SK-N-SH (cell line): Measurements from ENCODE around the gene OTUD7B. TPM values are rescaled to one million over a fixed set of nuclear protein-coding genes. Genes with fewer than 3 reads are reported as not detected.

ENCODE experiments used
- CTCF ChIA-PET: fragments of 300-600, 350-600 bp; formaldehyde crosslinking; extraction: SDS; loops from one replicate; lab custom pipeline; 2021; lab: Yijun Ruan, JAX
- POLR2A ChIA-PET: fragments of 350-600 bp; sonication (Branson Sonifier 250); formaldehyde crosslinking; extraction: SDS; loops from one replicate; lab custom pipeline; 2020; ENCODE audit warnings: antibody characterized with exemption, inconsistent platforms; lab: Yijun Ruan, JAX
- DNase-seq: peaks from one replicate; pipeline ENCODE4 v3.0.0; 2012
- H2AFZ ChIP-seq: fragments of 200-600 bp; sonication (generic); 2 replicates; pipeline ENCODE4 v1.8.1; 2016; ENCODE audit warnings: antibody characterized with exemption, mild to moderate bottlenecking, low read depth
- H3F3A ChIP-seq: fragments of 200-600 bp; sonication (generic); replicated peaks from 2 replicates; pipeline ENCODE3; 2016; ENCODE audit warnings: antibody characterized with exemption, mild to moderate bottlenecking; ENCODE audit not compliant: insufficient read depth
- H3K27ac ChIP-seq, 2 experiments: fragments of 200-500 bp in 1 of 2; fragments of 200-600 bp in 1 of 2; sonication (Bioruptor generic) in 1 of 2; sonication (generic), shearing (Covaris generic) in 1 of 2; 2 replicates each; pipeline versions ENCODE4 v1.5.1 to v1.6.1; 2014 to 2016; ENCODE audit warnings: low read depth in 2 of 2, inconsistent platforms in 1 of 2, low read length in 1 of 2, mild to moderate bottlenecking in 1 of 2, mixed read lengths in 1 of 2
- H3K27me3 ChIP-seq: fragments of 200-600 bp; sonication (generic), shearing (Covaris generic); 2 replicates; pipeline ENCODE4 v1.6.1; 2016; ENCODE audit warnings: mixed run types; ENCODE audit not compliant: insufficient read depth
- H3K36me3 ChIP-seq, 2 experiments: fragments of 200-500 bp in 1 of 2; fragments of 200-600 bp in 1 of 2; sonication (Bioruptor generic) in 1 of 2; sonication (generic) in 1 of 2; replicated peaks in 1 of 2; 2 replicates each; pipeline versions ENCODE3 to v1.5.1; 2014 to 2016; ENCODE audit warnings: low read length in 1 of 2, mild to moderate bottlenecking in 1 of 2; ENCODE audit not compliant: insufficient read depth in 2 of 2, control insufficient read depth in 1 of 2
- H3K4me1 ChIP-seq, 2 experiments: fragments of 200-500 bp in 1 of 2; fragments of 200-600 bp in 1 of 2; sonication (Bioruptor generic) in 1 of 2; sonication (generic), shearing (Covaris generic) in 1 of 2; 2 replicates each; pipeline versions ENCODE4 v1.5.1 to v1.6.1; 2014 to 2016; ENCODE audit warnings: low read depth in 1 of 2, low read length in 1 of 2, mixed run types in 1 of 2; ENCODE audit not compliant: insufficient read depth in 2 of 2, control insufficient read depth in 1 of 2
- H3K4me2 ChIP-seq: fragments of 200-600 bp; sonication (generic), shearing (Covaris generic); 2 replicates; pipeline ENCODE4 v1.6.1; 2017; ENCODE audit warnings: mixed run types
- H3K4me3 ChIP-seq, 2 experiments: fragments of 200-500 bp in 1 of 2; fragments of 200-600 bp in 1 of 2; sonication (Bioruptor generic) in 1 of 2; sonication (generic), shearing (Covaris generic) in 1 of 2; 2 replicates each; pipeline versions ENCODE4 v1.5.1 to v1.8.1; 2014 to 2016; ENCODE audit warnings: low read depth in 2 of 2, inconsistent platforms in 1 of 2, low read length in 1 of 2, mild to moderate bottlenecking in 1 of 2, mixed read lengths in 1 of 2, moderate library complexity in 1 of 2
- H3K79me2 ChIP-seq: fragments of 200-600 bp; sonication (generic); 2 replicates; pipeline ENCODE4 v1.8.1; 2017; ENCODE audit warnings: mild to moderate bottlenecking; ENCODE audit not compliant: insufficient read depth
- H3K9ac ChIP-seq: fragments of 200-600 bp; sonication (generic); 2 replicates; pipeline ENCODE4 v1.6.1; 2017; ENCODE audit warnings: mixed run types
- H3K9me2 ChIP-seq: fragments of 200-600 bp; sonication (generic); 2 replicates; pipeline ENCODE4 v1.6.1; 2017; ENCODE audit warnings: mixed run types
- H3K9me3 ChIP-seq: fragments of 200-600 bp; sonication (generic); 2 replicates; pipeline ENCODE4 v1.6.1; 2017; ENCODE audit warnings: mixed run types, mild to moderate bottlenecking, moderate library complexity
- H4K20me1 ChIP-seq: fragments of 200-600 bp; sonication (generic); 2 replicates; pipeline ENCODE4 v1.6.1; 2017; ENCODE audit warnings: mild to moderate bottlenecking, mixed run types; ENCODE audit not compliant: insufficient read depth
- EP300 ChIP-seq, 2 experiments: IDR thresholded peaks; 2 replicates each; pipeline versions ENCODE4 v1.4.0 to v1.6.1; 2012; ENCODE audit warnings: borderline replicate concordance in 1 of 2, low read depth in 1 of 2, low read length in 1 of 2
- EZH2phosphoT487 ChIP-seq: fragments of 200-600 bp; sonication (generic); IDR thresholded peaks from 2 replicates; pipeline ENCODE4 v1.6.1; 2017; ENCODE audit warnings: low read depth, mixed run types, mild to moderate bottlenecking, antibody characterized with exemption, moderate library complexity, borderline replicate concordance
- FOXJ3 ChIP-seq: sonication (generic); formaldehyde crosslinking; IDR thresholded peaks from 2 replicates; pipeline ENCODE4 v1.5.1; 2020; ENCODE audit warnings: mild to moderate bottlenecking, missing genetic modification reagents
- MXI1 ChIP-seq: IDR thresholded peaks from 2 replicates; pipeline ENCODE4 v1.6.1; 2012; ENCODE audit warnings: mild to moderate bottlenecking, low read depth, low read length, improper control_type of control experiment
- NFIC ChIP-seq: IDR thresholded peaks from 2 replicates; pipeline ENCODE4 v1.4.0; 2012; ENCODE audit warnings: borderline replicate concordance
- NRF1 ChIP-seq: IDR thresholded peaks from 2 replicates; pipeline ENCODE4 v1.6.1; 2012; ENCODE audit warnings: low read depth, mild to moderate bottlenecking, low read length
- RCOR1 ChIP-seq: fragments of 150-350 bp; IDR thresholded peaks from 2 replicates; pipeline ENCODE4 v1.6.1; 2017; ENCODE audit warnings: antibody characterized with exemption, low read length
- SIN3A ChIP-seq: IDR thresholded peaks from 2 replicates; pipeline ENCODE4 v1.6.1; 2012; ENCODE audit warnings: low read depth, mild to moderate bottlenecking, low read length, moderate library complexity, borderline replicate concordance
- SMC3 ChIP-seq: IDR thresholded peaks from 2 replicates; pipeline ENCODE4 v1.6.1; 2012; ENCODE audit warnings: low read depth, low read length, improper control_type of control experiment
- TEAD4 ChIP-seq: IDR thresholded peaks from 2 replicates; pipeline ENCODE4 v1.4.0; 2012; ENCODE audit warnings: mild to moderate bottlenecking, borderline replicate concordance; ENCODE audit not compliant: insufficient read depth
- YY1 ChIP-seq: IDR thresholded peaks from 2 replicates; pipeline ENCODE4 v1.4.0; 2012; ENCODE audit warnings: low read depth, mild to moderate bottlenecking
- WGBS: methylation state at CpG from one replicate; pipeline ENCODE4 v1.1.6; 2017; ENCODE audit warnings: low lambda C conversion rate; 5-methylcytosine and 5-hydroxymethylcytosine counted together
- polyA plus RNA-seq, 3 experiments: library from polyadenylated mRNA; depleted of rRNA; stranded (reverse); fragments of >200 nt; gene quantifications; 2 replicates each; pipeline ENCODE4 v1.2.3, GENCODE V29; 2012
- TF ChIP-seq, protein P1 (sequence below): fragments of 150-350 bp; IDR thresholded peaks from 2 replicates; pipeline ENCODE4 v1.6.1; 2016; ENCODE audit warnings: mild to moderate bottlenecking, low read depth, low read length
- TF ChIP-seq, protein P2 (sequence below): fragments of 200-600 bp; sonication (generic); IDR thresholded peaks from 2 replicates; pipeline ENCODE4 v1.6.1; 2017; ENCODE audit warnings: antibody characterized with exemption, mild to moderate bottlenecking, moderate library complexity
- TF ChIP-seq, protein P3 (sequence below): IDR thresholded peaks from 2 replicates; pipeline ENCODE4; 2012
- TF ChIP-seq, protein P4 (sequence below): IDR thresholded peaks from 2 replicates; pipeline ENCODE4 v1.4.0; 2012; ENCODE audit warnings: low read depth, borderline replicate concordance
- TF ChIP-seq, protein P5 (sequence below): fragments of 150-350 bp; IDR thresholded peaks from 2 replicates; pipeline ENCODE4 v1.6.1; 2017; ENCODE audit warnings: antibody characterized with exemption, low read length, low read depth, borderline replicate concordance
- TF ChIP-seq, protein P6 (sequence below): IDR thresholded peaks from 2 replicates; pipeline ENCODE4 v1.6.1; 2012; ENCODE audit warnings: mild to moderate bottlenecking, low read depth, low read length, moderate library complexity

Gene OTUD7B
- polyA plus RNA-seq, 1 of the 3 experiments (the other 2 are of a cell fraction) = 4.2 TPM

DNA sequence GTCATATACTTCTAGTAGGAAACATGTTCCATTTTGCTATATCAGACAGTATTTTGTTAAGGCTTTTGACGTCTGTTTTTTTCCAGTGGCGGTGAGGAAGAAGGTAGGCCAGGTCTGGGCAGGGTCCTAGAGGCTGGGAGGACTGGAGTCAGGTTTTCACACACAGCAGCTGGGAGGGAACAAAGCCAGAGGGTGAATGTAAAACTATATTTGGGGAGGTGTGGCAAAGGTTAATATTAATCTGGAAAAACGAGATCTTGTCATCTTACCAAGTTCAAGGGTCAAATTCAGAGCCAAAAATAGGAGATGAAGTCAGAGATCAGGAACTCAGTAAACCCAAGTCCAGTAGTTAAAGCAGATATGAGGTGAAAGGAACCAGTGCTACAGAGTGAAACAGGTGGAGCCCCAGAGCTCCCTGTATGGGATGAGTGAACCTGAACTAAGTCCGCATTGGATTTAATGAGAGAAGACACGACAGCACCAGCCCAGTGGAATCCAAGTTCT lies 10.7 kb upstream of the OTUD7B start:
- Histone ChIP-seq H3K9ac (no peak overlapping the region), H3K27ac (no peak overlapping the region), H3K4me1 (no peaks in the 10 kb centered on the region), H3F3A (no peaks in the 10 kb centered on the region), H3K79me2 (no peaks in the 10 kb centered on the region), H3K9me3 (no peaks in the 10 kb centered on the region), H3K27me3 (no peaks in the 10 kb centered on the region), H3K9me2 (no peaks in the 10 kb centered on the region), H2AFZ (no peak overlapping the region), H4K20me1 (no peaks in the 10 kb centered on the region), H3K4me3 (no peak overlapping the region), H3K36me3 (no peaks in the 10 kb centered on the region), H3K4me2 (no peak overlapping the region)
- ChIA-PET POLR2A (no interaction called here), CTCF (interaction anchor here (1.2 kb wide), 1 partner anchor 22 kb away, joined by 3 read pairs; no protein-coding TSS in a partner anchor)
- WGBS = 77% methylated on average over 5 of the region's 5 CpGs
- TF ChIP-seq NRF1 = no peak
- TF ChIP-seq FOXJ3 = no peak
- no peak for TF ChIP-seq RCOR1
- TF ChIP-seq, protein P1, sequence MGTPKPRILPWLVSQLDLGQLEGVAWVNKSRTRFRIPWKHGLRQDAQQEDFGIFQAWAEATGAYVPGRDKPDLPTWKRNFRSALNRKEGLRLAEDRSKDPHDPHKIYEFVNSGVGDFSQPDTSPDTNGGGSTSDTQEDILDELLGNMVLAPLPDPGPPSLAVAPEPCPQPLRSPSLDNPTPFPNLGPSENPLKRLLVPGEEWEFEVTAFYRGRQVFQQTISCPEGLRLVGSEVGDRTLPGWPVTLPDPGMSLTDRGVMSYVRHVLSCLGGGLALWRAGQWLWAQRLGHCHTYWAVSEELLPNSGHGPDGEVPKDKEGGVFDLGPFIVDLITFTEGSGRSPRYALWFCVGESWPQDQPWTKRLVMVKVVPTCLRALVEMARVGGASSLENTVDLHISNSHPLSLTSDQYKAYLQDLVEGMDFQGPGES = no peak
- TF ChIP-seq YY1 = no peak
- DNase-seq = no peak

DNA sequence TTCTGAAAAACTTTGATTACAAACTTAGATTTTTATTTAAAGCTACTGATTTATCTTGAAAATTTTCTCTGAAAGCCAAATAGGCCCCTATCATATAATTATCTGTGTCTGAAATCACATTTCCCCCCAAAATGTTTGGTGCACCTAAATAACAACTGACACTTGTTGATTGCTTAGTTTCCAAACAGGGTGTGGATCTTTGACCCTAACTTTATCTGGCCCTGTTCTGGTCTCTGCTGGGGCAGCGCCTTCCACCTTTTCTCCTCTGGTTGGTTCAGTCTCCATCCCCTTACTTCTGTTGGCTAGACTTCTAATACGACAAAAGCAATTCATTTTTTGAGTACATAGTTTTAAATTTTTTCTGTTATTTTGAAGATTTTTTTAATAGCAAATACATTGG lies 10.2 kb upstream of the OTUD7B start:
- Histone ChIP-seq H3K4me3 (no peak overlapping the region), H3K27me3 (no peaks in the 10 kb centered on the region), H3K36me3 (no peaks in the 10 kb centered on the region), H3K4me1 (no peaks in the 10 kb centered on the region), H4K20me1 (no peaks in the 10 kb centered on the region), H3K79me2 (no peaks in the 10 kb centered on the region), H3K27ac (no peak overlapping the region), H3K4me2 (no peak overlapping the region), H3K9me2 (no peaks in the 10 kb centered on the region), H3K9ac (no peak overlapping the region), H3F3A (no peaks in the 10 kb centered on the region), H3K9me3 (no peaks in the 10 kb centered on the region), H2AFZ (no peak overlapping the region)
- 93% methylated on average over 2 of the region's 2 CpGs for WGBS
- POLR2A ChIA-PET = no interaction called here
- no peak for DNase-seq
- CTCF ChIA-PET = interaction anchor here (1.2 kb wide), 1 partner anchor 22 kb away, joined by 3 read pairs; no protein-coding TSS in a partner anchor
- TF ChIP-seq SMC3 (no peak), EP300 (IDR thresholded peaks at IDR 0.05; ENCODE audit: borderline replicate concordance in 1 of 2, low read depth in 1 of 2, low read length in 1 of 2) (no peak), NFIC (no peak), NRF1 (no peak), MXI1 (no peak), SIN3A (no peak), TEAD4 (no peak), EZH2phosphoT487 (no peak)
- TF ChIP-seq, protein P2, sequence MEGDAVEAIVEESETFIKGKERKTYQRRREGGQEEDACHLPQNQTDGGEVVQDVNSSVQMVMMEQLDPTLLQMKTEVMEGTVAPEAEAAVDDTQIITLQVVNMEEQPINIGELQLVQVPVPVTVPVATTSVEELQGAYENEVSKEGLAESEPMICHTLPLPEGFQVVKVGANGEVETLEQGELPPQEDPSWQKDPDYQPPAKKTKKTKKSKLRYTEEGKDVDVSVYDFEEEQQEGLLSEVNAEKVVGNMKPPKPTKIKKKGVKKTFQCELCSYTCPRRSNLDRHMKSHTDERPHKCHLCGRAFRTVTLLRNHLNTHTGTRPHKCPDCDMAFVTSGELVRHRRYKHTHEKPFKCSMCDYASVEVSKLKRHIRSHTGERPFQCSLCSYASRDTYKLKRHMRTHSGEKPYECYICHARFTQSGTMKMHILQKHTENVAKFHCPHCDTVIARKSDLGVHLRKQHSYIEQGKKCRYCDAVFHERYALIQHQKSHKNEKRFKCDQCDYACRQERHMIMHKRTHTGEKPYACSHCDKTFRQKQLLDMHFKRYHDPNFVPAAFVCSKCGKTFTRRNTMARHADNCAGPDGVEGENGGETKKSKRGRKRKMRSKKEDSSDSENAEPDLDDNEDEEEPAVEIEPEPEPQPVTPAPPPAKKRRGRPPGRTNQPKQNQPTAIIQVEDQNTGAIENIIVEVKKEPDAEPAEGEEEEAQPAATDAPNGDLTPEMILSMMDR = no peak
- TF ChIP-seq, protein P3, sequence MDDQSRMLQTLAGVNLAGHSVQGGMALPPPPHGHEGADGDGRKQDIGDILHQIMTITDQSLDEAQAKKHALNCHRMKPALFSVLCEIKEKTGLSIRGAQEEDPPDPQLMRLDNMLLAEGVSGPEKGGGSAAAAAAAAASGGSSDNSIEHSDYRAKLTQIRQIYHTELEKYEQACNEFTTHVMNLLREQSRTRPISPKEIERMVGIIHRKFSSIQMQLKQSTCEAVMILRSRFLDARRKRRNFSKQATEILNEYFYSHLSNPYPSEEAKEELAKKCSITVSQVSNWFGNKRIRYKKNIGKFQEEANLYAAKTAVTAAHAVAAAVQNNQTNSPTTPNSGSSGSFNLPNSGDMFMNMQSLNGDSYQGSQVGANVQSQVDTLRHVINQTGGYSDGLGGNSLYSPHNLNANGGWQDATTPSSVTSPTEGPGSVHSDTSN = no peak
- TF ChIP-seq, protein P4, sequence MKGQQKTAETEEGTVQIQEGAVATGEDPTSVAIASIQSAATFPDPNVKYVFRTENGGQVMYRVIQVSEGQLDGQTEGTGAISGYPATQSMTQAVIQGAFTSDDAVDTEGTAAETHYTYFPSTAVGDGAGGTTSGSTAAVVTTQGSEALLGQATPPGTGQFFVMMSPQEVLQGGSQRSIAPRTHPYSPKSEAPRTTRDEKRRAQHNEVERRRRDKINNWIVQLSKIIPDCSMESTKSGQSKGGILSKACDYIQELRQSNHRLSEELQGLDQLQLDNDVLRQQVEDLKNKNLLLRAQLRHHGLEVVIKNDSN = no peak
- TF ChIP-seq, protein P5, sequence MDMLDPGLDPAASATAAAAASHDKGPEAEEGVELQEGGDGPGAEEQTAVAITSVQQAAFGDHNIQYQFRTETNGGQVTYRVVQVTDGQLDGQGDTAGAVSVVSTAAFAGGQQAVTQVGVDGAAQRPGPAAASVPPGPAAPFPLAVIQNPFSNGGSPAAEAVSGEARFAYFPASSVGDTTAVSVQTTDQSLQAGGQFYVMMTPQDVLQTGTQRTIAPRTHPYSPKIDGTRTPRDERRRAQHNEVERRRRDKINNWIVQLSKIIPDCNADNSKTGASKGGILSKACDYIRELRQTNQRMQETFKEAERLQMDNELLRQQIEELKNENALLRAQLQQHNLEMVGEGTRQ = no peak
- TF ChIP-seq, protein P6, sequence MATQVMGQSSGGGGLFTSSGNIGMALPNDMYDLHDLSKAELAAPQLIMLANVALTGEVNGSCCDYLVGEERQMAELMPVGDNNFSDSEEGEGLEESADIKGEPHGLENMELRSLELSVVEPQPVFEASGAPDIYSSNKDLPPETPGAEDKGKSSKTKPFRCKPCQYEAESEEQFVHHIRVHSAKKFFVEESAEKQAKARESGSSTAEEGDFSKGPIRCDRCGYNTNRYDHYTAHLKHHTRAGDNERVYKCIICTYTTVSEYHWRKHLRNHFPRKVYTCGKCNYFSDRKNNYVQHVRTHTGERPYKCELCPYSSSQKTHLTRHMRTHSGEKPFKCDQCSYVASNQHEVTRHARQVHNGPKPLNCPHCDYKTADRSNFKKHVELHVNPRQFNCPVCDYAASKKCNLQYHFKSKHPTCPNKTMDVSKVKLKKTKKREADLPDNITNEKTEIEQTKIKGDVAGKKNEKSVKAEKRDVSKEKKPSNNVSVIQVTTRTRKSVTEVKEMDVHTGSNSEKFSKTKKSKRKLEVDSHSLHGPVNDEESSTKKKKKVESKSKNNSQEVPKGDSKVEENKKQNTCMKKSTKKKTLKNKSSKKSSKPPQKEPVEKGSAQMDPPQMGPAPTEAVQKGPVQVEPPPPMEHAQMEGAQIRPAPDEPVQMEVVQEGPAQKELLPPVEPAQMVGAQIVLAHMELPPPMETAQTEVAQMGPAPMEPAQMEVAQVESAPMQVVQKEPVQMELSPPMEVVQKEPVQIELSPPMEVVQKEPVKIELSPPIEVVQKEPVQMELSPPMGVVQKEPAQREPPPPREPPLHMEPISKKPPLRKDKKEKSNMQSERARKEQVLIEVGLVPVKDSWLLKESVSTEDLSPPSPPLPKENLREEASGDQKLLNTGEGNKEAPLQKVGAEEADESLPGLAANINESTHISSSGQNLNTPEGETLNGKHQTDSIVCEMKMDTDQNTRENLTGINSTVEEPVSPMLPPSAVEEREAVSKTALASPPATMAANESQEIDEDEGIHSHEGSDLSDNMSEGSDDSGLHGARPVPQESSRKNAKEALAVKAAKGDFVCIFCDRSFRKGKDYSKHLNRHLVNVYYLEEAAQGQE = no peak
